GM19328 (cell line): ENCODE data around the gene PODNL1.
A peak's percentile ranks its signal among the peaks of the same experiment; 100 is the strongest.
"Not testable (repeated sequence)": the region's sequence is repeated elsewhere in the genome, so short reads cannot be mapped to it uniquely, and the experiment has no call there.

ENCODE experiments used
- ATAC-seq: cut with Tn5 transposase; IDR thresholded peaks from one replicate; pipeline ENCODE4 v1.9.1; 2021; ENCODE audit warnings: mild to moderate bottlenecking, moderate library complexity; ENCODE audit not compliant: unreplicated experiment

Gene PODNL1

GRCh38 chr19:13929340-13929739 lies 8.9 kb downstream of the PODNL1 start:
- ATAC-seq, result no peak

- no peak for ATAC-seq
Measured at GRCh38 chr19:13926715-13927114, 11.5 kb downstream of the PODNL1 start.

- ATAC-seq, result no peak
Measured at GRCh38 chr19:13926010-13926409, 12.2 kb downstream of the PODNL1 start.

- ATAC-seq, result no peak
Measured at GRCh38 chr19:13923194-13923987, 14.8 kb downstream of the PODNL1 start.

- ATAC-seq, result not testable (repeated sequence)
Measured at GRCh38 chr19:13922118-13922517, 16.1 kb downstream of the PODNL1 start.

- no peak for ATAC-seq
Measured at GRCh38 chr19:13920940-13921747, 17.1 kb downstream of the PODNL1 start.

GRCh38 chr19:13920524-13920923 lies 17.7 kb downstream of the PODNL1 start:
- ATAC-seq, result no peak

GRCh38 chr19:13918726-13919411 lies 19.3 kb downstream of the PODNL1 start:
- no peak for ATAC-seq

GRCh38 chr19:13917888-13918406 lies 20.3 kb downstream of the PODNL1 start:
- no peak for ATAC-seq

GRCh38 chr19:13914777-13915176 lies 23.4 kb downstream of the PODNL1 start:
- ATAC-seq, result no peak

GRCh38 chr19:13913352-13913751 lies 24.9 kb downstream of the PODNL1 start:
- no peak for ATAC-seq

GRCh38 chr19:13909430-13909829 lies 28.8 kb downstream of the PODNL1 start:
- no peak for ATAC-seq

GRCh38 chr19:13908674-13909073 lies 29.5 kb downstream of the PODNL1 start:
- ATAC-seq, result no peak

GRCh38 chr19:13906910-13907309 lies 31.3 kb downstream of the PODNL1 start:
- ATAC-seq, result no peak

- no peak for ATAC-seq
Measured at GRCh38 chr19:13906521-13906904, 31.7 kb downstream of the PODNL1 start.

GRCh38 chr19:13905634-13906520 lies 32.3 kb downstream of the PODNL1 start, which contains the start of the genes BRME1 and CC2D1A:
BRME1 (minus strand) TSS chr19:13906117; CDS start chr19:13904892, 1,225 bp downstream.
CC2D1A (plus strand) TSS chr19:13906201; CDS start chr19:13906442, 241 bp downstream.
- ATAC-seq, result peak; percentile 83

- no peak for ATAC-seq
Measured at GRCh38 chr19:13902993-13903555, 35.1 kb downstream of the PODNL1 start.

- ATAC-seq, result no peak
Measured at GRCh38 chr19:13899912-13900584, 38.2 kb downstream of the PODNL1 start.

GRCh38 chr19:13899393-13899792 lies 38.8 kb downstream of the PODNL1 start:
- ATAC-seq, result no peak
